ENCODE data around the gene PTPRR. TPM values are rescaled to one million over a fixed set of nuclear protein-coding genes. Genes with fewer than 3 reads are reported as not detected.

Gene PTPRR
- total RNA-seq, 4 donors from 2014 or later = 1.3 to 1.5 TPM; not detected in 2

DNA sequence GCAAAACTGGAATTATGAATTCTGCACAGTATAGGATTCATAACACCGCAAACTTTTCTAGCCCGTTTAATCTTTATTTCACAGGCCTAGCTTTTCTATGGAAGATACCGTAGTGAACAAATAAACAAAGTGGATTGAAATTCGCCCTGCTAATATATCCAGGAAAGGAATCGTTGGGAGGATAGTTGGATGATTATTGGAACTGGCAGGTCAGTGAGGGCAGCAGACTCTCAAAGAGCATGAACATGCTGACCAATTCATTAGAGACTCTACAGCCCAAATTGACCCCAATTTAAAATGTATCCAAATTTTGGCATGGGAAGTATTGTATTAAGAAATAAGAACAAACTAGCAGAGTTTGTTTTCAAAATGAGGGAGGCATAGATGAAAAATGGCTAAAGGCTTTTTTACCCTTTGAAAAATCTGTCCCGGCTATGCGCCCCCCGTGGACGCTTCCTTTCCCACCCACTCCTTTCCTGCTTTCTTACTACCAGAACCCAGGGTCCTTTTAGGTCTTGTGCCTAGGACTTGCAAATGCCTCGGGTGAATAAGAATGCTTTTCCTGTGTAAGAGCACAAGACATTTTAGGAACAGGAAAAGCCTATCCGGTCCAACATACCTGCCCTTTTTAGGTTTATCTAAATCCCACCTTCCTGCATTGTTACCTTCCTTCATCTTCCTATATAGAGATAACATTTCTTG lies 198.7 kb downstream of the PTPRR start:
- TF ChIP-seq, protein P1, sequence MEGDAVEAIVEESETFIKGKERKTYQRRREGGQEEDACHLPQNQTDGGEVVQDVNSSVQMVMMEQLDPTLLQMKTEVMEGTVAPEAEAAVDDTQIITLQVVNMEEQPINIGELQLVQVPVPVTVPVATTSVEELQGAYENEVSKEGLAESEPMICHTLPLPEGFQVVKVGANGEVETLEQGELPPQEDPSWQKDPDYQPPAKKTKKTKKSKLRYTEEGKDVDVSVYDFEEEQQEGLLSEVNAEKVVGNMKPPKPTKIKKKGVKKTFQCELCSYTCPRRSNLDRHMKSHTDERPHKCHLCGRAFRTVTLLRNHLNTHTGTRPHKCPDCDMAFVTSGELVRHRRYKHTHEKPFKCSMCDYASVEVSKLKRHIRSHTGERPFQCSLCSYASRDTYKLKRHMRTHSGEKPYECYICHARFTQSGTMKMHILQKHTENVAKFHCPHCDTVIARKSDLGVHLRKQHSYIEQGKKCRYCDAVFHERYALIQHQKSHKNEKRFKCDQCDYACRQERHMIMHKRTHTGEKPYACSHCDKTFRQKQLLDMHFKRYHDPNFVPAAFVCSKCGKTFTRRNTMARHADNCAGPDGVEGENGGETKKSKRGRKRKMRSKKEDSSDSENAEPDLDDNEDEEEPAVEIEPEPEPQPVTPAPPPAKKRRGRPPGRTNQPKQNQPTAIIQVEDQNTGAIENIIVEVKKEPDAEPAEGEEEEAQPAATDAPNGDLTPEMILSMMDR (IDR thresholded peaks at IDR 0.05; ENCODE audit: low read depth) = no peak

DNA sequence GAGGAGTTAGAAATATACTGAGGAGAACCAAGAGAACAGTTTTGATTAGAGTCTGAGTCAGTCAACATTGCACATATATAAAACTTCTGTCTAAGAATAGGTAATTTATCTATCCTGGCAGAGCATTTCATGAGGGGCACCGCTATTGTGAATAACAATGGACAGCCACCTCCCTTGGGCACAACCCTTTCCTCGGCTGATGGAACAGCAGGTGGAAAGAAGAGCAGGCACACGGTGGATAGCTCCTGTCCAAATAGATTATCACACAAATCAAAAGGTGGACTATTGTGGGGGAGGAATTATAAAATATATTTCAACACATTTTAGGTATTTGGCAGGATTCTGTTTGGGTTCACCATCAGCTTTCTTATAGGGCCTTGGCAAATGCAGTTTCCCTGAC lies 199.3 kb downstream of the PTPRR start:
- TF ChIP-seq, protein P1 (IDR thresholded peaks at IDR 0.05; ENCODE audit: low read depth) = no peak

DNA sequence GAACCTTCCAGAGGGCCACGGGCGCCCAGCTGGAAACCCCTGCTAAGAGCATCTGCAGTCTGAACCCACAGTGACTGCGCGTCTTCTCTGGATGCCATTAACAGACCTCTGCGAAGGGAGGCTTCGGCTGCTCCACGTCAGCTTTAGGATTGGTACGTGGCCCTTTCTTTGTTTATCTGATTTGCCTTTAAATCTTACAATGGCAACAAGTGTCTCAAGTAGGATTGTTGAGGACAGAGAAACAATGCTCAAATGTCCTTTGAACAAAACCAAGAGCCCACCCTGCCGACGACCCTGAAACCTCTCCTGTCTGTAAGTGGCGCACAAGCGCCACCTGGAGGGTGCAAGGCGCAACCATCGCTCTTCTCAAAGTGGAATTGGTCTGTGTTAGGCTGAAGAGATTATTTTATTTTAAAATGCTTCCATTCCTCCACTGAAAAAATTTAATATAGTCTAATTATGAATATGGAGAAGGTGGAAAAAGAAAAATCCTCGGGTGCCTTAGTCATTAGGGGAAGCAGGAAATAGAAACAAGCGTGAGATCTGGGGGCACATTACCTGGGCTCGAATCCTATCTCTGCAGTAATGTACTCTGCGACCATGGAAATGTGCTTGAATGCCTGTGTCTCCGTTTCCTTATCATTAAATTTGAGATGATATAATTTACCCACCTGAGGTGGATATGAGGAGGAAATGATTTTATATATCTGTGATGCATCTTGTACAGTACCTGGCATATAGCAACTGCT lies 200.7 kb downstream of the PTPRR start:
- TF ChIP-seq, protein P1 (IDR thresholded peaks at IDR 0.05; ENCODE audit: low read depth) = no peak

DNA sequence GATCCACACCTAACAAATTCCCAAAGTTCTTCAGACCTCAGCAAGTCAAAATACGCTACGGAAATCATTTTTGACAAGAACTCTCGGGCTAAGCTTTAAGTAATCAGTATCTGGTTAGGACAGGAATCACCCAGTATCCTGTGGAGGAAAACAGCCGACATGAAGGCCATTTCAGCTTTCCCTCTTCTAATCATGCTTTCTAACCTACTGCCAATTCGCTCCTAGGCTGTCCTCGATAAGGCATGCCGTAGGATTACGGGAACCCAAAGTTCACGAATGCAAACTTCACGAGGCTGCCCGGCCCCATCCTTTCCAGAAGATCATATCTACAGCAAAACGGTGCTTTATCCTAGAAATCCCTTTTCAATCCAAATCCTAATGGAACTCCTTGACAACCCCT lies 201.5 kb downstream of the PTPRR start:
- TF ChIP-seq, protein P1 (IDR thresholded peaks at IDR 0.05; ENCODE audit: low read depth) = no peak

DNA sequence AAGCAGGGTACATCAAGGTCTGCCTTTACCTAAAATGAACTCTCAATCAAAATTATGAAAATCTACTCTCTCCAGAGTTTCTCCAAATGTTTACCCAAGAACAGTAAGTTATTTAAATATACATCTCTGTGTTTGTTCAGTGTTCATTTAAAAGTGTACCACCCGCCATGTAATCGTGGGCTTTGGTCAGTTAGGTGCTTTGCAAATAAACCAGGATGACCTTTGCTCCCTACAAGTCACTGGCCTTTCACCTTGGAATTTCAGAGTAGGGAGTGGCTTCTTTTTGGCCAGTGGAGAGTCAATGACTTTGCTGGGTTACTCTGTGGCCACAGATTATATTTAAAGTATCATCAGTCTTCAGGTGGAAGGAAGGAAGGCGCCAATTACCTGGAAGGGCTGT lies 208.7 kb downstream of the PTPRR start:
- TF ChIP-seq, protein P1 (IDR thresholded peaks at IDR 0.05; ENCODE audit: low read depth) = no peak

DNA sequence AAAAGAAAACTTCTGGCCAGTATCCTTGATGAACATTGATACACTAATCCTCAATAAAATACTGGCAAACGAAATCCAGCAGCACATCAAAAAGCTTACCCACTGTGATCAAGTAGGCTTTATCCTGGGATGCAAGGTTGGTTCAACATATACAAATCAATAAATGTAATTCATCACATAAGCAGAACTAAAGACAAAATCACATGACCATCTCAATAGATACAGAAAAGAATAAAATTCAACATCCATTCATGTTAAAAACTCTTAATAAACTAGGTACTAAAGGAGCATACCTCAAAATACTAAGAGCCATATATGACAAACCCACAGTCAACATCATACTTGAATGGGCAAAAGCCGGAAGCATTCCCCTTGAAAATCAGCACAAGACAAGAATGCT lies 211.5 kb downstream of the PTPRR start:
- TF ChIP-seq, protein P1 (IDR thresholded peaks at IDR 0.05; ENCODE audit: low read depth) = no peak

DNA sequence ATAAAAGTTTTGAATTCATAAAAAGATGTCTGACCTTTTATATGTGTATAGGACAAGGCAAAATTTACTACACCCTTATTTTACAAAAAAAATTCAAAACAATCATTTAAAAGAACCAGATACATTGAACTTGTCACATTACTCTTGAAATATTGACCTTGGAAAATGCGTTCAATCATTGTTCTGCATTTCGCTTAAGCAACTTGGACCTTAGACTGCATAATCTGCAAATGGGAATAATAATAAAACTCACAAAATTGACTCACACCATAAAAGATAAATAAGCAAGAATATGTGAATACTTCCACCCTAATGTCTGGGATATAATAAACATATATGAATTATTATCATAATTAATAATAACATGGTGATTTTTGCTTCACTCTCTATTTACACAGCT lies 213.9 kb downstream of the PTPRR start:
- TF ChIP-seq, protein P1 (IDR thresholded peaks at IDR 0.05; ENCODE audit: low read depth) = no peak
